C4-2B (cell line): Measurements from ENCODE around the gene TRIM62.

Experiments used
- ZFX ChIP-seq: fragments of 450-650 bp; IDR thresholded peaks from 2 replicates; pipeline ENCODE4 v1.6.1; 2017
- TF ChIP-seq, protein P1 (sequence below): fragments of 450-650 bp; conservative IDR thresholded peaks from 2 replicates; pipeline ENCODE4 v1.5.1; 2017; ENCODE audit warnings: mild to moderate bottlenecking

DNA sequence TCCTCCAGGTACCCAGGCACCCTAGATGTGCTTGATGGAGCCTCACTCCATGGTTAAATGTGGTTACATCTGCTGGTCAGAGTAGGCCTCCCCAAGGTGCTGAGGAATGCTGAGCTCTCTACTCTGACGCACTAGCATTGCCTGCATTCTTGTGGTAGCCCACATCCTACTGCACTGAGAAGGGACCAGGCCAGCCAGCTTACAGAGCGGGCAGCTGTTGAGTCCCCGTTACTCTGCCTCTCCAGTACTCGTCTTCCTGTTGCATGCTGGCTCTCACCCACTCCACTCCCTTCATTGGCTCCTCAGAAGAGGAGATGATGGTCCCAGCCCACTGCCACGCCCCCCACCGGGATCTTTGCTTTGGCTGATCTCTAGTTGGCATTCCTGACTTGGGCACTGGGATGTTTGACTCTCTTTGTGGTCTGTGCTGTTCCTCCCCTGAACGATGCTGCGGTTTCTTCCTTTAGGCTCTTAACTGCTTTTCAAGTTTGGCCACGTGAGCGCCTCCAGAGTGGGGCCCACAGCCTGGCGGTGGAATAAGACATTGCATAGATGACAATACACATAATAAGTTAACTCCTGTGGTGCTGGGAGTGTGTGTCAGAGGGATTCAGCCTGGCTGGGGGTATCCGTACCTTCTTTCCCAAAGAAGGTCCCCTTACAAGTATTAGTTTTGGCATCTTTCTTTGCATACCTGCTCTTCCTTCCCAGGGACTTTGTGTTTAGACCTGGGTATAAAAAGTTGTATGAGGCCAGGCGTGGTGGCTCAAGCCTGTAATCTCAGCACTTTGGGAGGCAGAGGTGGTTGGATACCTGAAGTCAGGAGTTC lies 82.3 kb downstream of the TRIM62 start:
- TF ChIP-seq, protein P1, sequence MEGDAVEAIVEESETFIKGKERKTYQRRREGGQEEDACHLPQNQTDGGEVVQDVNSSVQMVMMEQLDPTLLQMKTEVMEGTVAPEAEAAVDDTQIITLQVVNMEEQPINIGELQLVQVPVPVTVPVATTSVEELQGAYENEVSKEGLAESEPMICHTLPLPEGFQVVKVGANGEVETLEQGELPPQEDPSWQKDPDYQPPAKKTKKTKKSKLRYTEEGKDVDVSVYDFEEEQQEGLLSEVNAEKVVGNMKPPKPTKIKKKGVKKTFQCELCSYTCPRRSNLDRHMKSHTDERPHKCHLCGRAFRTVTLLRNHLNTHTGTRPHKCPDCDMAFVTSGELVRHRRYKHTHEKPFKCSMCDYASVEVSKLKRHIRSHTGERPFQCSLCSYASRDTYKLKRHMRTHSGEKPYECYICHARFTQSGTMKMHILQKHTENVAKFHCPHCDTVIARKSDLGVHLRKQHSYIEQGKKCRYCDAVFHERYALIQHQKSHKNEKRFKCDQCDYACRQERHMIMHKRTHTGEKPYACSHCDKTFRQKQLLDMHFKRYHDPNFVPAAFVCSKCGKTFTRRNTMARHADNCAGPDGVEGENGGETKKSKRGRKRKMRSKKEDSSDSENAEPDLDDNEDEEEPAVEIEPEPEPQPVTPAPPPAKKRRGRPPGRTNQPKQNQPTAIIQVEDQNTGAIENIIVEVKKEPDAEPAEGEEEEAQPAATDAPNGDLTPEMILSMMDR, result no peak
- no peak for TF ChIP-seq ZFX
